SU-DHL-6 (cell line): ENCODE results near the gene DIP2C.

Source experiments
- CTCF ChIP-seq: fragments of 200-600 bp; sonication (generic); IDR thresholded peaks from one replicate; pipeline ENCODE4 v1.5.1; 2017; ENCODE audit warnings: antibody characterized with exemption, mild to moderate bottlenecking, low read length, moderate library complexity; ENCODE audit not compliant: insufficient read depth, poor library complexity, severe bottlenecking
- EZH2phosphoT487 ChIP-seq: fragments of 200-600 bp; sonication (generic), shearing (Covaris generic); conservative IDR thresholded peaks from 2 replicates; pipeline ENCODE4 v1.6.1; 2018; ENCODE audit warnings: mild to moderate bottlenecking, antibody characterized with exemption, low read length, moderate library complexity, mixed read lengths

- no peak for TF ChIP-seq CTCF
- no peak for TF ChIP-seq EZH2phosphoT487
Observed at GRCh38 chr10:563827-564226, 125.6 kb downstream of the DIP2C start.
